ENCODE measurements around the gene KLHL26.
A peak's percentile ranks its signal among the peaks of the same experiment; 100 is the strongest.

KLHL26 gene

DNA sequence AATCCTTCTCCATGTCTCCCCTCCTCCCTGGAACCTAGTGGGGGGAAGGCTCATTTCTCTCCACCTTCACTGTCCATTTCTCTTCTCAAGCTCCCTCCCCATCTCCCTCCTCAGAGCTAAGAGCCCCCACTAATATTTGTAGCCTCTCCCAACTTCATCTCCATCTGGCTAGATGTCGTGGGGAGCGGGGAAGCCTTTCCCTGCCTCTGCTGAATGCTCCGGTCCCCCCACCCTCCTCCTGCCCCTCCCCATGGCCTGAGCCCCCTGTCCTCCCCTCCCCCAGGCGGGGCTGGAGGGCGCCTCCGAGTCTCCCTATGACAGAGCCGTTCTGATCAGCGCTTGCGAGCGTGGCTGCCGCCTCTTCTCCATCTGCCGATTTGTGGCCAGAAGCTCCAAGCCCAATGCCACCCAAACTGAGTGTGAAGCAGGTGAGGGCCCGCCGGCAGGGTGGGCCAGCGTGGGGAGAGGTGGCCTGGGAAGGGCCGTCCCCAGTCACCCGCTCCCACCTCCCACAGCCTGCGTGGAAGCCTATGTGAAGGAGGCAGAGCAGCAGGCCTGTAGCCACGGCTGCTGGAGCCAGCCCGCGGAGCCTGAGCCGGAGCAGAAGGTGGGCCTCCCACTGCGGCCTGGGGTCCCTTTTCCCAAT, 23.1 kb upstream of the KLHL26 start:
- DNase-seq, result no peak

DNA sequence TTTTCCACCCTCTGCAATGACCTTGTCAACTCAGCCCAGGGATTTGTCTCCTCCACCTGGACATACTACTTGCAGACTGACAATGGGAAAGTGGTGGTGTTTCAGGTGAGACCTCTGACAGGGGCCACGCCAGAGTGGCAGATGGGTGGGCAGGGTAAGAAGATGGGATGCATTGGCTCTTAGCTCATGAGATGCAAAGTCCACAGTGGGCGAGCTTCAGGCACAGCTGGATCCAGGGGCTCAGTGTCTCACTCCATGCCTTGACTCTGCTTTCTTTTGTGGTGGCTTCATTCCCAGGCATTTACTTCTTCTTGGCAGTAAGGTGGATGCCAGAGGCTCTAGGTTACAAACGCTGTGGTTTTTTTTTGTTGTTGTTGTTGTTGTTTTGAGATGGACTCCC, 20.8 kb upstream of the KLHL26 start:
- no peak for DNase-seq

DNA sequence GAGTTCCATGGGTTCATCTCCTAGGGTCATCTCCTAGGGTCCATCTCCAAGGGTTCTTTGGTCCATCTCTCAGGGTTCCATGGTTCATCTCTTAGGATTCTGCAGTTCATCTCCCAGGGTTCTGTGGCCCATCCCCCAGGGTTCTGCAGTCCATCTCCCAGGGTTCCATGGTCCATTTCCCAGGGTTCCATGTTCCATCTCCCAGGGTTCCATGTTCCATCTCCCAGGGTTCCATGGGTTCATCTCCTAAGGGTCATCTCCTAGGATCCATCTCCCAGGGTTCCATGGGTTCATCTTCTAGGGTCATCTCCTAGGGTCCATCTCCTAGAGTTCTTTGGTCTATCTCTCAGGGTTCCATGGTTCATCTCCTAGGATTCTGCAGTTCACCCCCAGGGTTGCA, 19.3 kb upstream of the KLHL26 start:
- DNase-seq, result no peak

DNA sequence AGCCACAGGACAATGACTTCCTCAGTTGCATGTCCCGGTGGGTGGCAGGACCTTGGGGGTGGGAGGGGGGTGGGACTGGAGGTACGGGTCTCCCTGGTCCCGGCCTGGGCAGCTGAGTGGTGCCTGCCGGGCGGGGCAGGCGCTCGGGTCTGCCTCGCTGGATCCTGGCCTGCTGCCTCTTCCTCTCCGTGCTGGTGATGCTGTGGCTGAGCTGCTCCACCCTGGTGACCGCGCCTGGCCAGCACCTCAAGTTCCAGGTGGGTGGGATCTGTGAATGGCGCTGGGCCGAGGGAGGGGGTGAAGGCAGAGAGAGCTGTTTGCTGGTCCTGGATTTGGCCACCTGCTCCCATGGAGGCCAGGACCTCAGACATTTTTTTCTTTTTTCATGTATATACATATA, 18.6 kb upstream of the KLHL26 start:
- no peak for DNase-seq

DNA sequence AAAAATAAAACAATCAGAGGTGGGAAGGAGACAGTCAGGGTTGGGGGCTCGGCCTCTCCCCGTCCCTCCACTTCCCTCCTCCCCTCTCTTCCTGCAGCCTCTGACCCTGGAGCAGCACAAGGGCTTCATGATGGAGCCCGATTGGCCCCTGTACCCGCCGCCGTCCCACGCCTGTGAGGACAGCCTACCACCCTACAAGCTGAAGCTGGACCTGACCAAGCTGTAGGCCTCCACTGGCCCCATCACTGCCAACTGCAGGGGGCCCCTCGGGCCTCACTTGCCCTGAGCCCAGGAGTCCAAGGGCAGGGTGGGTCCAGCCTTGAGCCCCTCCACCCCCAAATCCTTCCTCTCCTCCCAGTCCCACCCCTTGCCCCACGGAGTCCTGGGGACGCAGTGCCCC, 16.5 kb upstream of the KLHL26 start:
- DNase-seq, result no peak

DNA sequence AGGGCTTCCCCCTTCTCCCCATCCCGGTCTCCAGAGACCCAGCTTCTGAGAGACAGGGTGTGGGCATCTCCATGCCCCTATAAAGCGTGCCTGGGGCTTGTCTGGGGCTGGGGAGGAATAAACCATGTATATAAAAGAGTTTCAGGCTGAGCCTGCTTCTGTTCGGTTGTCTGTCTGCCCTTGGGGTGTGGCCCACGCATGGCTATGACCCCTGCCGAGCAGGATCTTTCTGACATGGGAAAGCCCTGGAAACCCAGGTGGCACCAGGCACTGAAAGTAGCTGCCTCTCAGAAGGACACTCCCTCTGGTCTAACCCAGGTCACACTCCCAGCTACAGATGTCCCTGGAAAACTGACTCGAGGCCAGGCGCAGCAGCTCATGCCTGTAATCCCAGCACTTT, 15.9 kb upstream of the KLHL26 start:
- DNase-seq, result no peak

DNA sequence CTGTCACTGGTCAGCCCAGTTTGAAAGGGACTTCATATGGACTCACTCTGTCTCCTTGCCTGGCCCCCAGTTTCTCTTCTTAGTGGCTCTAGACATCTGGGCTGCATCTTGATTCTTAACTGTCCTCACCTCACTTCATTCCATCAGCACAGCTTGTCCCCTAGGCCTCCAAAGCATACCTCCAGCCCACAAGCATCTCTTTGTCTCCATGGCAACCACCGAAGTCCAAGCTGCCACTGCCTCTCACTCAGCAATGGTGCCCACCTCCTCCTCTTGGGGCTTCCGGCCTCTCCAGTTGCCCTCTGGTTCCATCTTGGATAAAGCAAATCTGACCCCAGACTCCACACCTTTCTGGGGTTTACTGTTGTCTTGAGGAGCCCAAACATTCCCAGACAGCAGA, 9.9 kb upstream of the KLHL26 start:
- DNase-seq, result no peak

DNA sequence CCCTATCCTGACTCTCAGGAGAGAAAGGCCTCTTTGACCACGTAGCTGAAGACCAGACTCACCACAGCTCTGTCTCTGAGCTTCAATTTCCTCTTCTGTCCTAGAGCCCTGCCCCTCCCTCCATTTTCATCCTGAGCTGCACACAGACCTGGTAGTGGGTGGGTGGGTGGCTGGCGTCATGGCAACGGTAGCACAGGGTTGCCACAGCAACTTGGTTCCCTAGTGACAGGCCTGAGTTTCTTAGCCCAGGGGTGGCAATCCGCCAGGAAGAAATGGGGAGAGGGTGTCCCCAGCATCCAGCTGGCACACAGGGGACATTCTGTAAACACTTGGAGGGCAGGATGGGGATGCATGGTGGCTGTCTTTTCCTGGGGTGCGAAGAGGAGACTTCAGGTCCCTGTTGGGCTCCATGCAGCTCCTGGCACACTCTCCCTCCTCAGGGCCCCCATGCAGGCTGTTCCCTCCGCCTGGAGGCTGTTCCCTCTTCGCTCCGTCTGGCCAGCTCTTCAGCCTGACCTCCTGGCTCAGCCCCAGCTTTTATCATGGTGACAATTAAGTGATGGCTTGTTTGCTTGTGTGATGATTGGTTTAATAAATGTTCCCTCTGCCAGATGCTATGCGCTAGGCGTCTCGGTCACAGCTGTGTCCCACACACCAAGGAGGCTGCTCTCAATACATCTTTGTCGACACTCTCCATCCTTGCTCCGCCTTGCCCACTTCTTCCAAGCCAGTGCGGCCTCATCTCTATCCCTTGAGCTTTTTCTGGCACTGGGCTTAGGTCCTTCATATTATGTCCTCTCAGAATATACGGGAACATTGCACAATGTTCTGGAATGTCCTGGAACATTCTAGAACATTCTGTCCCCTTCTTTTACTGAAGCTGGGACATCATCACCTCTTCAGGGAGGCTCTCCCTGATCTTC, 7.4 kb upstream of the KLHL26 start:
- DNase-seq, result no peak

DNA sequence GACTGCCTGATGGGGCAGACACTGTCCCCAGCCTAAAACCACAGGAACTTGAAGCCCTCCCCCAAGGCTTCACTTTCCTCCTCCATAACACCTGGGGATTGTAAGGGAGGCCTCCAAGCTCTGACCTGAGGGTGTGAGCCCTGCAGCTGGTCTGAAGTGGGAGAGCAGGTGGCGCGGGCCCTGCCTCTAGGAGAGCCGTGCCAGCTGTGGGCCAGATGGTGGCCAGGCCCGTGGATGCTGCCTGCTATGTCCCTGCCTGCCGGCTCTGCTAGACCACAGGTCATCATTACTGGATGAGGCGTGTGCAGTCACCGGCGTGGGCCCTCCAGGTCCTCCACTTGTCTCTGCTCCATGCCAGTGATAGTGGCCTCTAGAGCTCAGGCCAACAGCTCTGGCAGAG, 3.5 kb upstream of the KLHL26 start:
- peak; percentile 57 for DNase-seq

DNA sequence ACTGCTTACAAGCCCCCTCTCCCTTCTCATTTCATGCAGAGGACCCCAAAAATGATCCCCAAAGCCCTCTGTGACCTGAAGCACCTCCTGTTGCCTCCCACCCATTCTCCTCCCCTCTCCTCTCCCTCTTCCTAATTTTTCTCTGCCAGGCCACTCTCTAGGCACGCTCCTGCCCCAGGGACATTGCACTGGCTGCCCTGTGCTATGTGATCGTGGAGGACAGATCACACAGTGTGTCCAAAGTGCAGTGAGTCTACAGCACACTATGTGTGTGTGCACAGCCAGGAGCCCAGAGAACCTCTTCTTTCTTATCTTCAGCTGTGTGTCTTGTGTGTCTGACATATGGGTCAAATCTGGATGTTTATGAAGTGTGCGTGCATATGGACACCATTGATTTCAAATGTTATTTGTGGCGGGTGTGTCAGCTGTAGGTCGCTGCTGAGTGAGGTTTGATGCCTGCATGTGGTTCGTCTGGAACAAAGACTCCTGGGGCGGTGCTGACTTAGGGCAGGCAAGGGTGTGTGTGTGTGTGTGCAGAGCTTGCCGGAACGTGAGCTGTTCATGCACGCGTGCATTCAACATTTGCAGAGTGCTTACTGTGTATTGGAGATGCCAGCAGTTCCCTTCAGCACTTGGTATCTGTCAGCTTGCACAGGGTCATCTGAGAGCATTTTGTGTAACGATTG, 2.1 kb upstream of the KLHL26 start:
- DNase-seq, result no peak

DNA sequence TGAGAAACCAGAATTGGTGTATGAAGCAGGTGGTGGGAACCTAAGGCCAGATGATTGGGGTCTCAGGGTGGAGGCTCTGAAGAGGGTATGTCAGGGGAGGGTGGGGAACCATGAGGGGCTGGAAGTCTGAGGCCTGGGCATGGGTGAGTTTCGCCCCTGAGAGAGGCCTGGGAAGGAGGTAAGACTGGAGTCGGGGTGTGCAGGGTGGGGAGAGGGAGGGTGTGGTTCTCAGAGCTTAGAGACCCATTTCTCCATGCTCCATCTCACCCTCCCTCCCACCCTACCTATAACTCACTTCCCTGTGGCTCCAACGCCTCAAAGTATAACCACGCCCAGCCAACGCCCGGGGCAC, 1.0 kb upstream of the KLHL26 start:
- no peak for DNase-seq

DNA sequence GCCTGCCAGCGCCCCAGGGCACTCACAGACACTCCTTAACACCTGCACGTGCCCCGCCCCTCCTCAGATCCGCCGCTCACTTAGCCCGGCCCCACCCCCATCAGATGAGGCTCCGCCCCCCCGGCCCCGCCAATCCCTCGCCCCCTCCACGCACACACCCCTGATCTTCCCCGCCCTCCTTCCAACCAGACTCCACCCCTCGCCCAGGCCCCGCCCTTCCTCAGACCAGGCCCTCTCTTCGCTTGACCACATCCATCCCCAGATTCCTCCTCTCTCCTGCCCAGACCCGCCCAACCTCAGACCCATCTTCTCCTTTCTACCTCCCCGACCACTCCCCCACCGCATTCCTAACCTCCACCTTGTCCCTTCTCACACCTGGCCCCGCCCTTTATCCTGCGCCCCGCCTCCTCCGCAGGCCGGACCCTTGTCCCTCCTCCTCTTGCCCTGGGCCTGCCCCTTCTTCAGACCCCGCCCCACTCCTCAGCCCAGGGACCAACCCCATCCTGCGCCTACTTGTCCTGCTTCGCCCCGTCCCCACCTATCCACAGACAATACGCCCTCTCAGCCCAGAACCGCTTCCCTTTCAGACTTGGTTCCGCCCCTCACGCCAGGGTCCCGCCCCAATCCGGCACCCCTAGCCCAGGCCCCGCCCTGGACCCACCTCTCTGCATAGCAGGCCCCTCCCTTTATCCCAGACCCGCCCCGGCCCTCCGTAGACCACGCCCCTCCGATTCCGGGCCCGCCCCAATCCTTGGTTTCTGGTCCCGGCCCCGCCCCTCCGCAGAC, 452 bp upstream of the KLHL26 start:
- DNase-seq, result peak; percentile 97

DNA sequence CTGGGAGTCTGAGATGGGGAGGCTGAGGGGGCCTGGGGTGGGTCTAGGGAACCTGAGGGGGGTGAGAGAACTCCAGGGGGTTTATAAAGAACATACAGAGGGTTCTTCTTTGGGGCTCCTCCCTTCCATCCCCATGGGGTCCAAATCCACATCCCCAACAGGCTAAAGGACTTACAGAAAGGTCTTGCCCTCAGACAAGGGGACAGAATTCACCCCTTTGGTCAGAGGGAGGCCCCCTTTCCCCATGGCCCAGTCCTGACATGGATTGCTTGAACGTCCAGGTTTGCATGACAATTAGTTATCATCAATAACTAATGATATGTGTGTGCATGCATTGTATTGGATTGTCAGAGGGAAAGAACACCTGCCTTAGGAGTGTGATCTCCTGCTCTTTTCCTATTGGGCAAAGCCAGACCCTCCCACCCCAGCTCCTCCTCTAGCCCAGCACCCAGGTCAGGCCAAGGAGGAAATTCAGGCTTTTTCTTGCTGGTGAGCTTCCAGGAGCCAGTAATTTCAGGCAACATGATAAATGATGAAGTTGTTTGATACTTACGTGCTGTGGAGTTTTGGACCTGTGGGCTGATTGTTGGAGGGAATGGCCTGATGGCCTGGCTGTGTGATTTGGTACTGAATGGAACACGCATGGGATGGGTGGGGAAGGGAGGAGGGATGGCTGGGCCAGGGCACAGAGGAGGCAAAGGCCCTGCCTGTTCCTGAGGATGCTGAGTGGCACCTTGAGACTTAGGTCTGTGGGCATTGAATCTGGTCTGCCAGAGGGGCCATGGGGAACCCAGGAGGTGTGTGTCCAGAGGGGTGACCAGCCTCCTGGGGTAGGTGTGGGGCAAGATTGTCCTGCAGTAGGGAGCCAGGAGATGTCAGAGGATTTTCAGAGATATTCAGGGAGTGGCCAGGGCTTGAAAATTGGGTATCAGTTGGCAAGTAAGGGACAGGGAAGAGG, 1.1 kb downstream of the KLHL26 start:
- no peak for DNase-seq

DNA sequence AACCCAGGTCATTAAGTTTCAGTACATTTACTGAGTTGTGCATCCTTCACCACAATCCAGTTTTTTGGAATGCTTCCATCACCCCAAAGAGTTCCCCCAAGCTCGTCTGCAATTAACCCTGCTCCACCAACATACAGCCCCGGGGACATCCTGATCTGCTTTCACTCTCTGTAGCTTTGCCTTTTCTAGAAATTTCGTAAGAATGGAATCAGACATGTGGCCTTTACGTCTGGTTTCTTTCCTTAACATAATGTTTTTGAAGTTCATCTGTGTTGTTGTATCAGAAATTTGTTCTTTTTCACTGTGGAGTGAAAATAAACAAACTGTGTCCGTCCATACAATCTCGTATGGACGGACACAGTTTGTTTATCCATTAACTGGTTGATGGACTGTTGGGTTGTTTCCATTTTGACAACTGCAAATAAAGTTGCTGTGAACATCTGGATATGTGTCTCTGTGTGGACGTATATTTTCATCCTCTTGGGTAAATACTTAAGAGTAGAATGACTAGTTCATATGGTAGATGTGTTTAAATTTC, 2.9 kb downstream of the KLHL26 start:
- DNase-seq, result no peak

DNA sequence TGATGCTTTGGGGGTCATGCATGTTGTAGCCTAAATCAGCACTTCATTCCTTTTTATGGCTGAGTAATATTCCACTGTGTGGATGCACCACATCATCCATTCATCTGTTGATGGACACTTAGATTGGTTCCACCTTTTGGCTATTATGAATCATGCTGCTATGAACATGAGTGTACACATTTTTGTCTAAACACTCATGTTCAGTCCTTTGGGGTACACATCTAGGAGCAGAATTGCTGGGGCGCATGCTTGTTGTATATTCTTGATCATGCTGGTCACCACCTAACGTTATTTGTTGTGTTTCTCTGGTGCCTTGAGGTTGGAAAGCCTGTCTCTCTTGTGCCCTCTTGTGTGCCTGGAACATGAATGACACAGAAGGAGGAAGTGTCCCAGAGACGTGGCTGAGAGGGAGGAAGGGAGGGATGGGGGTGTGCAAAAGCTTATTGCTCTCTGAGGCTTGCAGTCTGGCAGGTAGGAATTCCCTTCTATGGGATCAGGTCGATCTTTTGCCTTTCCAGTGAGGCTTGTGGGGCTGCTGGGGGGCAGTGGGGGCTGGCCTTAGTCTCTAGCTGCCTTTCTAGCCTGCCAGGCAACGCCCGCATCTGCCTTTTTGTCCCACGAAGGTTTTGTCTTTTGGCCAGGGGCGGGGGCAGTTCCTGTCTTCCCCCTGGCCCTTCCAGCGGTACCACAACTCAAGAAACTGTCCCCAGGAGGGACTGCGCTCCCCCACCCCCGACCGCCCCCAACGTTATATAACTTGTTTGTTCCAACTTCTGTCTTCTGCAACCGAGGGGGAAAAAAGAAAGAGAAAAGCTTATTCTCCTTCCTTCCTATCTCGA, 7.6 kb downstream of the KLHL26 start:
- no peak for DNase-seq

DNA sequence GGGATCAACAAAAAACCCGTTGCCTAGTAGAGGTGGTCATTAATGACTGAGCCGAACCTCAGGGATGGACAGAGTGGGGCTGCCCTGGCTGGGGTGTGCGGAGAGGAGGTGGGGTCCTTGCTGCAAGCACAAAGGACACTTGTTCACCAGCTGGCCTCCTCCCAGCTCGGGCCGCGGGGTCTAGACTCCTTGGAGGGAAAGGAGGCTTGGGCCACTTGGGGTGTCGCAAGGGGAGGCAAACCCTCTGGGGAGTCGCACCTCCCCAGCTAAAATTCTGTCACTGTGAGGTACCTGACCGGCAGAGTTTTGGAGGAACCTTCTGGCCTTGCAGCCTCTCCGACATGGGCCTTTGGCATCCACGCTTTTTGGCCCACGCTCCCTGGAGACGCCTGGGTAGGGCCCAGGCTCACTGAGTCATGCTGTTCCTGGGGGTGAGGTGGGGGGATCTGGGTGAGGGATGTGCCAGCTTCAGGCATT, 8.2 kb downstream of the KLHL26 start:
- no peak for DNase-seq

DNA sequence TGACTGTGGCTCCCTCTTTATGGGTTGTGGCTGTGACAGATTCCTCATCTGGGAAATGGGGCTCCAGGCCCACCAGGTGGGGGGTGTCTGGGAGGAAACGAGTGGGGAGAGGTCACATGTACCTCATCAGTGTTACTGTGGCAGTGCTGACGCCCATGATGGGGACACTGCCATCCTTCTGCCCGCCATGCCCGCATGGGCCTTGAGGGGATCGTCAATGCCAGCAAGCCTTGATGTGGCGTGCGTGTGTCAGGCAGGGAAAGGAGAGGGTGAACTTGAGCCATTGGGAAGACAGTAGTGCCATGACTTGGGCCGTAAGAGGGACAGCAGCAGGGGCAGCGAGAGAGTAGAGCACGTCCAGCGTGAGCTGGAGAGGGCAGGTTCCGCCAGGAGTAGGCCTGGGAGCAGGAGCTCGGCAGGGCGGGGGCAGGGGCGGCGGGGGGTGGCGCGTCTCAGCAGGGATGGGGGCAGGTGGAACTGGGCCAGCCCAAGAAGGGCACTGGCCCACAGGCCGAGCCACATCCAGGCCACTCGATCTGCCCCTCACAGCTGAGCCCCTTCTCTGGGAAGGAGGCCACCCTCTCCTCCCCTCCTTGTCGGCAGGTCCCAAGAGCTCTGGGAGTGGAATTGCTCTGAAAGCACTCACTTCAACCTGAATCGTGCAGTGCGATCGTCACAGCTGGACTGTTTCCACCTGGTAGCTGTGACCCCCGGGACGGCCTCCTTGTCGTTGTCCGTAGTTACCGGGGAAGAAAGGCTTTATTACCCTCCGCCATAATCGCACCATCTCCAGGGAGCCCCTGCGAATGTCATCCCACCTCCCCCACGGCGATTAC, 9.9 kb downstream of the KLHL26 start:
- DNase-seq, result no peak

DNA sequence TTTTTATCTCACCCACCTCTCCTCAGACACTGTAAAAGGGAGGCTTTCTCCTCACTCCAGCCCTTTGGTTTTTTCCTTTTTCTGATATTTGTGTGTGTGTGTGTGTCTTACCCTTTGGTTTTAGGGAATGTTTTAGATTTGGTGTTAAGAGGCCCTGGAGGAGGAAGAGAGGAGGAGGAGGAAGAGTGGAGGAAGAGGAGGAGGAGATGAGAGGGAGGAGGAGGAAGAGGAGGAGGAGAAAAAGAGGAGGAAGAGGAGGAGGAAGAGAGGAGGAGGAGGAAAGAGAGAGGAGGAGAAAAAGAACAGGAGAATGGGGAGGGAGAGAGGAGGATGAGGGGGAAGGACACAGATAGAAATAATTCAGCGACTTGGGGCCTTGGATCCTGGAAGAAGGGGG, 10.5 kb downstream of the KLHL26 start:
- DNase-seq, result no peak

DNA sequence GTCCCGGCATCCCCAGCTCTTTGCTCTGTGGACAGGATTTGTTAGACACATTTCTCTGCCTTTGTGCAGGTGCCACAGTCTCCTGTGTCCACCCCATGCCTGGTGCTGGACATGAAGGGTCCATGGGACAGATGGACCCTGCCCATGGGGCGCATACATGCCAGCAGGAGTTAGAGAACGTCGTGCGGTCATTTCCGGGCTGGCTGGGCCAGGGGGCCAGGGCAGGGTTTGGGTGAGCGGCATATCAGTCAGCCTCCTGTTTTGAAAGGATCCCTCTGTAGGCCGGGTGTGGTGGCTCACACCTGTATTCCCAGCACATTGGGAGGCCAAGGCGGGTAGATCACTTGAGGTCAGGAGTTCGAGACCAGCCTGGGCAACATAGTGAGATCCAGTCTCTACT, 11.0 kb downstream of the KLHL26 start:
- DNase-seq, result no peak

DNA sequence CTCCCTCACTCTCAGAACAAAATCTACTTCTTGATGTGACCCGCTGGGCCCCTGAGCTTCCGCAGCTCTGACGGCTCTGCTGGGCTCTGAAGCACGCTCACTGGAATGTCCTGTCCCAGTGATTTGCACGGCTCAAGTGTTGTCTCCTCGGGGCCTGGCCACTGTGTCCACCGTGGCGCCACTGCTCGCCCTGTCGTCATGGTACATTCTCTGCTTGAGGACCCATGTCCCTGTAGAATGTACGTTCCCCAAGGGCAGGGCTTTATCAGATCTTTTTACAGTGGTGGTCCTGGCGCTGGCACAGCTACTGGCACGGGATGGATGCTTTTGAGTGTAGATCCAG, 12.1 kb downstream of the KLHL26 start:
- DNase-seq, result no peak

Data from NCI-H1105 (cell line).